NCI-H82 treated with DMSO at 0.1 percent for 48 hours (cell line): Measurements from ENCODE around the gene FASN.

Experiments
- DNase-seq: peaks from one replicate; lab custom pipeline; 2025; ENCODE audit not compliant: unreplicated experiment; lab: John Stamatoyannopoulos, UW

Gene FASN

DNA sequence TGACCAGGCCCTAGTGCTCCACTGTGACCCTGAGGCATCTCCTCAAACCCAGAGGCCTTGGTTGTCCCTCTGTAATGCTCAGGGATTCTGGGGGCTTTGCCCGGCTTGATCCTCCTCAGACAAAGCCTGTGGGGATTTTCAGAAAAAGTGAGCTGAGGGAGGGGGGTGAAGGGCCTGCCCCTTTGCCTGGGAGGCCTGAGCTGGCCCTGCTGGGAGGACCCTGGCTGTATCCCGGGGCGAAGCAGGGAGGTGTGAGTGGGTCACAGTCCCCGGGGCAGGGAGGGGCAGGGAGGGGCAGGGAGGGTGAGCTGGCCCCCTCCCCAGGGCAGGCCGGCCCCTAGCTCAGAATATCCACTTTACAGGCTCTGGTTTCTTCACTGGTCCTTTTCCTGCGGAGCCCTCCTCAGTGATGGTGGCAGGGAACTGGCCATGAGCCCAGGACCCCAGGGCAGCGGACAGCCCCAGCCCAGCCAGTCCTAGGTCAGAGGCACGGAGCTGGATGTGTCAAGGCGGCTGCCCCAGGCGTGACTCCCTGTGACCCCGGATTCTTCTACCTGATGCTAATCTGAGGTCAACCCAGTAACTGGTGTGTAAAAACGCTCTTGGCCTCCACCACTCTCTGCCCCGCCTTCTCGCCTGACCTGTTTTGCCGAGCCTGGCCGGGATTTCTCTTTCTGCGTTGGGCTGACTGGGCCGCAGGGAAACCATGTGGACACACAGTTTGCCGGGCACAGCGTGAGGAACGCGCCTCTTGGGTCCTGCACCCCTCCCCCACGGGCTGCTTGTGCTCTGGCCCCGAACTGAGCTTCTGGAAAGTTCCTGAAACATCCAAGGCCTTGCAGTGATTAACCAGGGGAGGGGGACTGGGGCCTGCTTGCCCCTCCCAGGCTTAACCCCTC is 5.8 kb upstream of the FASN start:
- peak; percentile 50 for DNase-seq

- DNase-seq: no peak
Measured at GRCh38 chr17:82101767-82102679, 4.0 kb upstream of the FASN start.

DNA sequence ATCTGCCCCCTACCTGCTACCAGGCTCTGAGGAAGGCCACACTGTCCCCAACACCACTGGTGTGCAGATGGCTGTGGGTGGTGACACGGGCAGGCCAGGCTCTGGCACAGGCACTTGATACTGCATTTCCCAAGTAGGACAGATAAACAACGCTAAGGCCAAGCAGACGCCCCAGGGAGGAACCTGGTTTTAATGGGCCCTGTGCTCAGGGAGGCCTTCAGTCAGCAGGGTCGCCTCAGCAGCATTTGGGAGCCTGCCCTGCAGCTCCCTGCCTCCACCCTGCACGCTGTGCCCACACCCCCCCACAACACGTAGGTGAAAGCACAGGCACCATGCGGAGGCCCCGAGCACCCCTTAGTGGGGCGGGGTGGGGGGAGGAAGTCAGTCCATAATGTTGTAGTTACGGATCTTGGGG is 3.3 kb upstream of the FASN start:
- no peak for DNase-seq

DNA sequence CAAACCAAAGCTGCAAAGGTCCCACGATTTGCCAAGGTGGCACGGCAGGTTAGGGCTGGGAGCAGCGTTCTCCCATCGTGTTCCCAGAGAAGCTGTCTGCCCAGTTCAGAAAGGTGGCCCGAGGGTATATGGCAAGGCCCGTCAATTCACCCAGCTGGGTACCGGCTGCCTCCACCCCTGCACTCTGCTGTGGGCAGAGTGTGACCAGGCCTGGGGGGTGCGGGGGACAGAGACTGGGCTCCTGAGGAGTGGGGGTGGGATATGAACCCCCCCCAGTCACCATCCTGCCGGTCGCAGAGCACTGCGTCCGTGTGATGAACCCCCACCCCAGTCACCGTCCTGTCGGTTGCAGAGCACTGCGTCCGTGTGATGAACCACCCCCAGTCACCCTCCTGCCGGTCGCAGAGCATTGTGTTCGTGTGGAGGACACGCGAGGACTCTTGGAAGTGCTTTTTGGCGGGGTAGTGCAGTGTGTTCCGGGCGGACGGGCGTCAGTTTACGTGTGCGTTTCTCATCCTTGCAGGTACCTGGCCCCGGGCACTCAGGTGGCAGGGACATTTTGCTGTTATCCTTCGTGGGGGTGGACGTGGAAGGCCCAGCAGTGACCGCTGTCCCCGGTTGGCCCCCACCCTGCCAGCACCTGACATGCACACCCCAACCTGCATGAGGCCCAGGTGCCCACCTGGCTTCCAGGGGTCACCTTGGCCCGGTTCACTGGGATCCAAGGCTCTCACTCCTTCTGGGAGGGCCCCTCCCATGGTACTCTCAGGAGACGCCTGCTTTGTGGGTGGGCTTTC is 2.7 kb upstream of the FASN start:
- DNase-seq: no peak

- DNase-seq: no peak
Measured at GRCh38 chr17:82098939-82099763, 1.1 kb upstream of the FASN start.

GRCh38 chr17:82097919-82098168 is 192 bp downstream of the FASN start:
- DNase-seq: no peak

- no peak for DNase-seq
Measured at GRCh38 chr17:82097184-82097918, 685 bp downstream of the FASN start.

- no peak for DNase-seq
Measured at GRCh38 chr17:82096709-82097183, 1.3 kb downstream of the FASN start.

- no peak for DNase-seq
Measured at GRCh38 chr17:82095777-82096708, 2.0 kb downstream of the FASN start.

GRCh38 chr17:82094931-82095776 is 2.9 kb downstream of the FASN start:
- no peak for DNase-seq

- no peak for DNase-seq
Measured at GRCh38 chr17:82092995-82093751, 4.9 kb downstream of the FASN start.

- no peak for DNase-seq
Measured at GRCh38 chr17:82092628-82092994, 5.4 kb downstream of the FASN start.

DNA sequence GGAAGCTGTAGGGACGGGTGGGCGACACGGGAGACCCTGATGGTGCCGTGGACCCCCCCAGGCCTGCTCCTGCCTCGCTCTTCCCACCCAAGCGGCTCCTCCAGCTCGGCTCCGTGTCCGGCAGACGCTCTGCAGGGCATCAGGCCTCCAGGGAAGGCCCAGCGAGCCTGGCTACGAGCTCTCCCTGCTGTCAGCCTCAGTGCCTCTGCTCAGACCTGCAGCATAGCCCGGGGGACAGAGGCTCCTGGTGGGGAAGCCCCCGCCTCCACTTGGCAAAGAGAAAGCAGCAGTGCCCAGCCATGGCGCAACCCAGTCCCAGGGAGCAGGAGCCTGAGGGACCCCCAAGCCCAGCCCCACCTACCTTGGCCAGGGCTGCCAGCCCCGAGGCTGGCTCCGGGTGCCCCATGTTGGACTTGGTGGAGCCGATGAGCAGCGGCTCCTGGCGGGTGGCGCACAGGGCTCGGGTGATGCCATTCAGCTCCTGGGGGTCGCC is 5.9 kb downstream of the FASN start:
- DNase-seq: no peak

- DNase-seq: no peak
Measured at GRCh38 chr17:82091264-82092066, 6.6 kb downstream of the FASN start.

DNA sequence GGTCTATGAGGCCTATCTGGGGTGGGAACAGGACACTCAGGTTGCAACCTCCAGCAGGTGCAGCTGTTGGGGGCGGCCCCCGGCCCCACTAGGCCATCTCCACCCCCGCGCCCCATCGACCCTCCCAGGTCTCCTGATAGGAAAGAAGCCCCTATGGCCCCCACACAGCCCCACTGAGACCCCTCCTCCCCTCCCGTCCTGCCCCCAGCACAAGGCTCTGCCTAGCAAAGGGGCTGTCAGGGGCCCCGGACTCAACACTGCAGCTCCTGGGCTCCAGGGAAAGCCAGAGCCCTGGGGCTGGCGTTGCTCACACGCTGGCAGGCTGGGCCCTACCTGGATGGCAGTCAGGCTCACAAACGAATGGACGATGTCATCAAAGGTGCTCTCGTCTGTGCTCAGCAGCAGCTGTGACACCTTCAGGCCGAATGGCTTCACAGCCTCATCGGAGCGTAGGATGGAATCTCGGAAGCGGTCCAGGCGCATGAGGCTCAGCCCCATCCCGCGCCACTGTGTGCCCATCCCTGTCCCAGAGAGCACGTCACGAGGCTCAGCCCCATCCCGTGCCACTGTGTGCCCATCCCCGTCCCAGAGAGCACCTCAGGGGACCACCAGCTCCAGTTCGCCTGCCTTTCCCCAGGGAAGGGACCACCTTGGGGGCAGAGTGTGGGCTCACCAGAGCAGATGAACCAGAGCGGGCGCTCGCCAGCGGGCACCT is 7.3 kb downstream of the FASN start:
- DNase-seq: no peak
